ENCODE measurements around the gene CFAP45.

- no peak for TF ChIP-seq CTCF (IDR thresholded peaks at IDR 0.05)
- no peak for TF ChIP-seq POLR2A (IDR thresholded peaks at IDR 0.05)
These were observed 4.0 kb downstream of the CFAP45 start for GRCh38 chr1:159895836-159896545.

Data from lower leg skin (tissue), 3 donors.